ENCODE results near the gene SUGP2.

SUGP2 gene

DNA sequence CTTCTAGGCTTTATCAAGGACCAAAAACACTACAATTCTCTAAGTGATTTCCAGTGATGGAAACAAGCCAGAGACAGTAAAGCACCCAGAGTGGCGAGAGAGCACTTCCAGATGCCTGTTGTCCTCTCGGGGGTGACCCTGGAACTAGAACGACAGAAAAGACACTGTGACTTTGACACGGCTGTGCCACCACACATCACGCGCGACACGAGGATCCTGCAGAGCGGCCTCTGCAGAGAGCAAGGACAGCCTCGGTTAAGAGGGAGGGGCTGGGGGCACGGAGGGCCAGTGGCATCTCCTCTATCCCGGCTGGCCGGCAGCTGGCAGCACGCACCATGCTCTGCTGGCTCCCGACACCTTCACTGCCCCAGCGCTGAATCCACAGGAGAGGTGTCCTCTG is 42.3 kb downstream of the SUGP2 start:
- no peak overlapping the region for H3K4me3 ChIP-seq (ENCODE audit: low read depth, low read length)
- in situ Hi-C loops (cut with HindIII; ENCODE audit: low sequenced_read_pairs), result loop anchor here (5.0 kb wide), 1 partner anchor 34 kb away; no protein-coding TSS in a partner anchor
- TF ChIP-seq, protein P1, sequence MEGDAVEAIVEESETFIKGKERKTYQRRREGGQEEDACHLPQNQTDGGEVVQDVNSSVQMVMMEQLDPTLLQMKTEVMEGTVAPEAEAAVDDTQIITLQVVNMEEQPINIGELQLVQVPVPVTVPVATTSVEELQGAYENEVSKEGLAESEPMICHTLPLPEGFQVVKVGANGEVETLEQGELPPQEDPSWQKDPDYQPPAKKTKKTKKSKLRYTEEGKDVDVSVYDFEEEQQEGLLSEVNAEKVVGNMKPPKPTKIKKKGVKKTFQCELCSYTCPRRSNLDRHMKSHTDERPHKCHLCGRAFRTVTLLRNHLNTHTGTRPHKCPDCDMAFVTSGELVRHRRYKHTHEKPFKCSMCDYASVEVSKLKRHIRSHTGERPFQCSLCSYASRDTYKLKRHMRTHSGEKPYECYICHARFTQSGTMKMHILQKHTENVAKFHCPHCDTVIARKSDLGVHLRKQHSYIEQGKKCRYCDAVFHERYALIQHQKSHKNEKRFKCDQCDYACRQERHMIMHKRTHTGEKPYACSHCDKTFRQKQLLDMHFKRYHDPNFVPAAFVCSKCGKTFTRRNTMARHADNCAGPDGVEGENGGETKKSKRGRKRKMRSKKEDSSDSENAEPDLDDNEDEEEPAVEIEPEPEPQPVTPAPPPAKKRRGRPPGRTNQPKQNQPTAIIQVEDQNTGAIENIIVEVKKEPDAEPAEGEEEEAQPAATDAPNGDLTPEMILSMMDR (IDR thresholded peaks at IDR 0.05; ENCODE audit: low read depth, low read length, missing control alignments), result no peak
- DNase-seq (ENCODE audit: low read depth), result no peak

DNA sequence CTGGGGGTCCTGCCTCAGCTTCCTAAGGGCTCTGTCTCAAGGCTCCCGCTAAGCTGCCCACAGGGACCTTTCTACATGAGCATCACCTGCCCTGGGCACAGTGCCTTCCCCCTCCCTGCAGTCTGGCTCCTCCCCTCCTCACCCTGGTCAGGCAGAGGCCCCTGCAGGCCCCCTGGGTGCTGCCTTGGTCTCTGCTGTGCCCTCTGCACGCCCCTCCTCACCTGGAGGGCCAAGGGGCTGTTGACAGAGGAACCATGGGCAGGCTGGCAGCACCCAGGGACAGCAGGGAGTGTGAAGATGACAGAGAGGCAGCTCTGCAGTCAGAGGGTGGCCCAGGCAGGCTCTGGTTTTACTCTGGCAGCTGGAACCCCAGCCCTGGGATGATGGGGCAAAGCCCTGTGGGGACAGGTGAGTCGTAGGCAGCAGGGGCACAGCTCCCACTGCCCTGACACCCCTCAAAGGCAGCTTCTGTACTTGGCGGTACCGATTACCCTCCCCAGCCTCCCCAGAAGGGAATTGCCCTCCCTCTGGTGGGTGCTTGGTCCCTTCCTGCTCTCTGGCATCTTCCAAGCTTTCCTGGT is 43.1 kb downstream of the SUGP2 start:
- no peak for DNase-seq (ENCODE audit: low read depth)
- in situ Hi-C loops (cut with HindIII; ENCODE audit: low sequenced_read_pairs), result loop anchor here (5.0 kb wide), 1 partner anchor 33 kb away; no protein-coding TSS in a partner anchor
- H3K4me3 ChIP-seq (ENCODE audit: low read depth, low read length), result no peak overlapping the region
- TF ChIP-seq, protein P1 (IDR thresholded peaks at IDR 0.05; ENCODE audit: low read depth, low read length, missing control alignments), result no peak

DNA sequence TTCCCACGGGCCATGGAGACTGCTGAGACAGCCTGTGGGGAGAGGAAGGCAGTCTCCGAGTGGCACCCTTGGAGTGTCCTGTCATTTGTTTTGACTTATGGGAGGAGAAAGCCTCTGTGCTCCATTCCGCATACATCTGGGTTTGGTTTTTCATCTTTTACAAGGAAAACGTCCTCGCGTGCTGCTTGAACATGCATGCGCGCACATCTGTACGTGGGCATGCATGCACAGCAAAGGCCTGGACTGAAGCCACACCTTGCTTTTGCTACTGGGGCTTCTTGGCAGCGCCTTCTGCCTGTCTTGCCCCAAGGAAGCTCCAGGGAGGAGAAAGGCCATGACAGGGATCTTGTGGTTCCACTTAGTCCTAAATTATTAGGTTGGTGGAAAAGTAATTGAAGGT is 44.0 kb downstream of the SUGP2 start:
- H3K4me3 ChIP-seq (ENCODE audit: low read depth, low read length), result no peak overlapping the region
- DNase-seq (ENCODE audit: low read depth), result no peak
- TF ChIP-seq, protein P1 (IDR thresholded peaks at IDR 0.05; ENCODE audit: low read depth, low read length, missing control alignments), result no peak
- in situ Hi-C loops (cut with HindIII; ENCODE audit: low sequenced_read_pairs), result no loop called here

DNA sequence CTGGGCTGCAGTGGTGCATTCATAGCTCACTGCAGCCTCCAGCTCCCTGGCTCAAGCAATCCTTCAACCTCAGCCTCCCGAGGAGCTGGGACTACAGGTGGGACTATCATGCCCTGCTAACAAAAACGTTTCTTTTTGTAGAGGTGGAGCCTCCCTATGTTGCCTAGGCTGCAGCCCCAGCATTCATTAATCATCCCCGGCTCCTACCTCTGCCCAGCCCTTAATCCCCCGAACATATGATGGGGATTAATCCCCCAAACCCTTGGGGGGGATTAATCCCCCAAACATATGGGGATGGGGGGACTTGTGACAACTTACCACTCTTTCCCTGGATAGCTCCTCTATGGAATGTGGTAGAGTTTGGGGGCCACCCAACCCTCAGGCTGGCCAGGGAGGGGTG is 45.9 kb downstream of the SUGP2 start:
- in situ Hi-C loops (cut with HindIII; ENCODE audit: low sequenced_read_pairs), result no loop called here
- H3K4me3 ChIP-seq (ENCODE audit: low read depth, low read length), result no peak overlapping the region
- DNase-seq (ENCODE audit: low read depth), result no peak
- TF ChIP-seq, protein P1 (IDR thresholded peaks at IDR 0.05; ENCODE audit: low read depth, low read length, missing control alignments), result no peak

DNA sequence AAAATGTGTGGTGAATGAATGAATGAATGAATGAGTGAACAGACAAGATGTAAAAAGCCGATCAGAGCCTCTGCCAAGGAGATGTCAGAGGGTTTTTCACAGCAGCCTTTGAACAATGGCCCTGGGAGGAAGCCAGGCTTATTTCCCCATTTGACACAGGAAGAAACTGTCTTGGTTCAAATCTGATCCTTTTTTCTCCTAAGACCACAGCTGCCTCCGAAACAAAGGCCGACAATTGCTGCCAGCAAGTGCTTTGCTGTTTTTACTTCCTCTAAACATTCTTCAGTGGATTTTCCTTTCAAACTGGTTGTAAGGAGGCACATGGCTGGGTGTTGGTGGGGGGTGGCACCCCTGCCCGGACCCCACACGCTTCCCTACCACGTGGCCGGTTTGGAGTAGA is 48.1 kb downstream of the SUGP2 start:
- no peak overlapping the region for H3K4me3 ChIP-seq (ENCODE audit: low read depth, low read length)
- no peak for DNase-seq (ENCODE audit: low read depth)
- in situ Hi-C loops (cut with HindIII; ENCODE audit: low sequenced_read_pairs), result no loop called here
- TF ChIP-seq, protein P1 (IDR thresholded peaks at IDR 0.05; ENCODE audit: low read depth, low read length, missing control alignments), result no peak

DNA sequence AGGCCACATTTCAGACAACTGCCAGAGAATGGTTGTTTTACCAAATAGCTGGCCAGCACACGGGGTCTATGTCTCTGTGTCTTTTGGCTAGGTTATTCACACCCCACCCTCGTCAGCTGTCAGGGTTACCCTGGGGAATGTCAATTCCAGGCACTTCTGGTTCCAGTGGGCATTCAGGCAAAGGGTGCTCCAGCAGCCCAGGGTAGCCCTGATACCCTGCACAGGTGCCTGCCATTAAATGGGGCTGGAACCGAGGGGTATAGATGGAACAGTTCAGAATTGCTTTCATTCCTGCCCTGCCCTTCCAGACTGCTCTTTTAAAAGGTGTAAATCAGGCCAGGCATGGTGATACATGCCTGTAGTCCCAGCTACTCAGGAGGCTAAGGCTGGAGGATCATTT is 49.1 kb downstream of the SUGP2 start:
- DNase-seq (ENCODE audit: low read depth), result no peak
- in situ Hi-C loops (cut with HindIII; ENCODE audit: low sequenced_read_pairs), result no loop called here
- TF ChIP-seq, protein P1 (IDR thresholded peaks at IDR 0.05; ENCODE audit: low read depth, low read length, missing control alignments), result no peak
- no peak overlapping the region for H3K4me3 ChIP-seq (ENCODE audit: low read depth, low read length)

All from astrocyte of the cerebellum (primary cell).